ENCODE results near the gene BCAT1.
"Not testable (repeated sequence)": the region's sequence is repeated elsewhere in the genome, so short reads cannot be mapped to it uniquely, and the experiment has no call there.

The BCAT1 gene

DNA sequence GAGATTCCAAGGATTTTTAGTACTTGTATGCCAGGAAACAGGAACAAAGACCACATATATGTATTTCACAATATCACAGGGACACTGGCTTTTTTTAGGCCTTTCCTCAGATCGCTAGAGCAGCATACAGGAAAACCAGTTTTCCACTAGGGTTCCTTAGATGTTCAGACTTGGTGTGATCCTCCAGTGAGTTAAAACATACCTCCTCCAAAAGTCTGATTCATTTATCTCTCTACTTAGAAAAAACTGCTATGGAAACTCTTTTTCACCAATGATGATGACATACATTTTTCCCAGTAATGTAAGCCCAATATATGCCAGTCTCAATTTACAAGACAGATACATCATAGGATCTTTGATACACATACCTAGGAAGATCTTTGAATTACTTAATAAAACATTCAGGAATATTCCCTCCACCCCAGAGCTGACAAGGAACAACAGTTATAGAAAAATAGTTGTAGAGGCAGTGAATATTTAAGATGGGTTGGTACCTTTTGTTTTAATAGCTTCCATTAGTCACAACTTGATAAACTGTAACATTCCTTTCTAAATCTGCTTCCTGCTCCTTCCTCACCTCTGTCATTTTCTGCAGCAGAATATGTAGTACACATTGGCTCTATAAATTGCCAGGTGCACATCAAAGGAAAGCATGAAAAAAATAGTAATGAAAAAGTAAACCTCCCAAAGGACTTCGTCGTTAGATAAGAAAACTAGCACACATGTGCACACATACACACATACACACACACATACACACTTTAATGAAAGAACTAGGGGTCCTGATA, 27.5 kb downstream of the BCAT1 start:
- DNase-seq = no peak

DNA sequence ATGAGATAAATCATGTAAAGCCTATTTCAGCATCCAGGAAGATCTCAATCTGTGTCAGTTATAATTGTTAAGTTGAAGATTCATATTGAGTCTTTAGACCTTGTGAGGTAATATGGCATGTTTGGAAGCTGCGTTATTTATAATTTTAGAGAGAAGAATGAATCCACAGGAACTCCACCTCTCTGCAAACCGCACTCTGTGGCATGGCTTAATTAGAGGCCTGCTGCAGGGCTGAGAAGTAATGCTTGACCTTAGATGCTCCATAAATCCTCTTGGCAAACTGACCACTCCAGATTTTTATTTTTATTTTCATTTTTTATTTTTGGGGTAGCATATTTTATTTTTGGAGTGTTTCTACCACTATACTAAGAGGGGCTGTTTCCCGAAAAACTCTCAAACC, 28.8 kb downstream of the BCAT1 start:
- no peak for DNase-seq

DNA sequence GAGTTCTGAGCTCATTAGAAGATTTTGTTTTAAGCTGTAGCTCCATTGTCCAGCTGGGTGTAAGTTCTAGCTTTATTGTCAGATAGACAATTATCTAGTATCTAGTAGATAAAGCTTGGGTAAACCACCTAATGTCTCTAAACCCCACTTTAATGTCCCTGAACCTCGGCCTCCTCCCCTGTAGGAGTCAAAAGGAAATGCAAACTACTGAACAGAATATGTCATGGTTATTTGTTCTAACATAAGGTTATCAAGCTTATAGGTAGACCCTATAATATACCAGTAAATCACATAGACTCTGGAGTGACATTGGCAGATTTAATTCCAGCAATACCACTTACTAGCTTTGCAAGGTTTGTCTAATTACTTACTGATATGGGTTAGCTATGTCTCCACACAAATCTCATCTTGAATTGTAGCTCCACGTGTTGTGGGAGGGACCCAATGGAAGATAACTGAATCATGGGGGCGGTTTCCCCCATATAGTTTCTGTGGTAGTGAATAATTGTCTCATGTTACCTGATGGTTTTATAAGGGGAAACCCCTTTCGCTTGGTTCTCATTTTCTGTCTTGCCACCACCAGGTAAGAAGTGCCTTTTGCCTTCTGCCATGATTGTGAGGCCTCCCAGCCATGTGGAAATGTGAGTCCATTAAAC, 29.4 kb downstream of the BCAT1 start:
- no peak for DNase-seq

DNA sequence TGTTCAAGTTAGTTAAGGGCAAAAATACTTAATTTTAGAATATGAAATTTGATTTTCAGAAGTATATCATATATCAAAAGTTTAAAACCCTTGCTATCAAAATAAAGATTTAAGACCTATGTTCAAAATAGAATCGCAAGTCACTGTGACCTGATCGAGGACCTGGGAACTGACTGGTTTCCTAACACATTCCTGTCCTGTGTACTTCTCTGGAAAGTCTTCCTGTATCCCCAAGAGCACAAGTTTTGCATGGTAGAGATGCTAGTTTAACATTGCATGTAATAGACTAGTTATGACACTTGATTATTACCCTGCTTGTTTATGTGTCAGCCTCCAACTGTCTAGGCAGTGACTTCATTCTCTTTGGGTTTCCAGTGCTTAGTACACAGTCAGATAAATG, 30.3 kb downstream of the BCAT1 start:
- no peak for DNase-seq

DNA sequence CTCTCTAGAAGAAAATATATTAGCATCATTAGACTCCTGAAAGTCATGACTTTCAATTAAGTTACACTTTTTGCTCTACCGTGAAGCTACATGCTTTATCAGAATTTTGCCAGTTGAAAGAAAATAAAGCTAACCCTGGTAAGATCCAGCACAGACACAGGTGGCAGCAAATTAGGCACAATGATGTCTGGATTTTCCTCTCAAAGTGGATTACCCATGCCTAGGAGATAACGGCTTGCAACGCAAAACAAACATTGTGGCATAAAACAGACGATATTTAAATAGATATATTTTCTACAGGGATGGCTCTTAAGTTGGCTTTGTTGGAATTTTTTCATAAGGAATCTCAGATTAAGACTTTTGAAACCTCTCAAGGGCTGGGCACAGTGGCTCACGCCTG, 33.4 kb downstream of the BCAT1 start:
- DNase-seq = no peak

DNA sequence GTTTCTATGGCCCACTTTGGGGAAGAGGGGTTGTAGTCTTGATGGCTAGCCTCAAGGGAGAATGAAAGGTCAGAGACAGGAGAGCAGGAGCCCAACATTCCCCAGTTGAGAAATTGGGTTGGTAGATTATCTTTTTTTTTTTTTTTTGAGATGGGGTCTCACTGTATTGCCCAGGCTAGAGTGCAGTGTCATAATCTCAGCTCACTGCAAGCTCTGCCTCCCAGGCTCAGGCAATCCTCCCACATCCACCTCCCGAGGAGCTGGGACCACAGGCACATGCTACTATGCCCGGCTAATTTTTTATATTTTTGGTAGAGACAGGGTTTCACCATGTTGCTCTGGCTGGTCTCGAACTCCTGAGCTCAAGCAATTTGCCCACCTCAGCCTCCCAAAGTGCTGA, 34.9 kb downstream of the BCAT1 start:
- DNase-seq = no peak

DNA sequence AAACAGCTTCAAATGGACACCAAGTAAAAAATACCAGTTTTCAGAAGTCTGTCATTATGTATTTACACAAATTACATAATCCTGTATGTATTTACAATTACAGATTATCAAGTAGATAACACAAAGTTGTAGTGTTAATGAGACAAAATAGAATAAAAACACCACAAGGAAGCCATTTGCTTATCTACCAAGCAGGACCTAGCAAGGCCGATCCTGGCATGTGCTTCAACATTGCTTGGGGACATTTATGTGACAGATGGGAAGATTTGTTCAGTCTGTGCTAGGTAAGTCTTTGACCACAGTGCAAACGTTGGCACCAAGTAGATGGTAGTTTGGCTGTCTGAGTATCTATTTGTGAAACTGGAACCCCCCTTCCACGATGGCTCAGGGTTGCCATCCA, 35.8 kb downstream of the BCAT1 start:
- no peak for DNase-seq

DNA sequence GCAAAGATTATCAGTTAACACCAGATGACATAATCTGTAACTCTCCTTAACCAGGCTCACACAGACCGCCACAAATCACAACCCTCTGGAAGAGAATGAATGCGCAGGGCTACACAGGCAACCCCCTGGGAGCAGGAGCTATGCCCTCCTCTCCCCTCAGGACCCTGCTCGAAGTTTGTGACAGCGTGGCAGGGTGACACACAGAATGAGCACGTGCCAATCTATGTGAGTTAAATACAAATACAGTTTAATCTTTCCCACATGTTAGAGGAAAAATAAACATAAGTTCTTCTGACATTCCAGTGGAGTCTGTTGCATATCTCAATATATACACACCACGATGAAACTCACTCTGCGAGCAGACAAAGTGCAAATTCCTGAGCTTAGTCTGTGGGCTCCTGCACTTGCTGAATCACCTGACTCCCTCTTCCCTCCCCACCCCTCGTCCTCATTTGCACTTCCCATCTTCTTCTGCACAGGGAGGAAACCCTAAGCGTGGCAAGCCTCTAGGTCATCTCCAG, 37.6 kb downstream of the BCAT1 start:
- no peak for DNase-seq

DNA sequence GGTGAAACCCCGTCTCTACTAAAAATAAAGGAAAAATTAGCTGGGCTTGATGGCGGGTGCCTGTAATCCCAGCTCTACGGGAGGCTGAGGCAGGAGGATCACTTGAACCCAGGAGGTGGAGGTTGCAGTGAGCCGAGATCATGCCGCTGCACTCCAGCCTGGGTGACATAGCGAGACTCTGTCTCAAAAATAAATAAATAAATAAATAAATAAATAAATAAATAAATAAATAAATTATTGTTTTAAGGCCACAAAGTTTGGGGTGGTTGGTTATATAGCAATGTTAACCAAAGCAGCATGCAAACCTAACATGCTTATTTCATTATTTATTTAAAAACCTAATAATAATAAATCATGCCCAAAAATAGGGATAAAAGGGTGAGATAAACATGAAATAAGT, 38.7 kb downstream of the BCAT1 start:
- not testable (repeated sequence) for DNase-seq

DNA sequence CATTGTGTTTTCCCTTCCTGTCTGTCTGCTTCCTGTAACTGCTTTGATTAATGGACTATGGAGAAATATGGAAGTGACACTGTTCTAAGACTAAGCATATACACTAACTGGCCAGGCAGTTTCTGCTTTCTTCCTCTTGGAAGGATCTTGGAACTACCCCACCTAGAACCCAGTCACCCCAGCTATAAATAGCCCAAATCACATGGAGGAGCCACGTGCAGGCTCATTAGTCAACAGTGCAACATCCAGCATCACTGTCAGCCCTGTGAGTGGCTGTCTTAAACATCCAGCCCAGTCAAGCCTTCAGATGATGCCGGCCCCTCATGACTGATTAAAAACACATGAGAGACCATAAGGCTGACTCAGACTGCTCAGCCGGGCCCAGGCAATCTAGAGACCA, 39.2 kb downstream of the BCAT1 start:
- DNase-seq = no peak

DNA sequence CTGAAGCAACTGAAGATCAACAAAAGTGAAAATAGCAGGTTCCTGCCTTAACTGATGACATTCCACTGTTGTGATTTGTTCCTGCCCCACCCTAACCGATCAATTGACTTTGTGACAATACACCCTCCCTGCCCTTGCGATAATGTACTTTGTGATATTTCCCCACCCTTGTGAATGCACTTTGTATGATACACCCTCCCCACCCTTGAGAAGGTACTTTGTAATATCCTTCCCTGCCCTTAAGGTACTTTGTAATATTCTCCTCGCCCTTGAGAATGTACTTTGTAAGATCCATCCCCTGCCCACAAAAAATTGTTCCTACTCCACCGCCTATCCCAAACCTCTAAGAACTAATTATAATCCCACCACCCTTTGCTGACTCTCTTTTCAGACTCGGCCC, 41.4 kb downstream of the BCAT1 start:
- no peak for DNase-seq

DNA sequence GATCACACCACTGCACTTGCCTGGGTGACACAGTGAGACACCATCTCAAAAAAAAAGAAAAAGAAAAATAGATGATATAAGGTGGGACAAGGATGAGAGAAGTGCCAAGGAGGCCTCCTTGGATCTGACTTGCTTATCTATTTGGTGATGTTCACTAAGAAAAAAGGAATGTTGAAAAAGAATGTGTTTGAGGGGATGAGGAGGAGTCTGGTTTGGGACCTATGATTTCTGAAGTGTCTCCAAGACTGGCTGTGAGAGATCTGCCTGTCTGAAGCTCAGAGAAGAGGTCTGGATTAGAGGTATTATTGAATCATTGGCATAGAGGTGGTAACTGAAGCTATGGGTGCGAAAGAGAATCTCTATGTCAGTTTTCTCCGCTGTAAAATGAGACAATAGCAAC, 42.8 kb downstream of the BCAT1 start:
- no peak for DNase-seq

DNA sequence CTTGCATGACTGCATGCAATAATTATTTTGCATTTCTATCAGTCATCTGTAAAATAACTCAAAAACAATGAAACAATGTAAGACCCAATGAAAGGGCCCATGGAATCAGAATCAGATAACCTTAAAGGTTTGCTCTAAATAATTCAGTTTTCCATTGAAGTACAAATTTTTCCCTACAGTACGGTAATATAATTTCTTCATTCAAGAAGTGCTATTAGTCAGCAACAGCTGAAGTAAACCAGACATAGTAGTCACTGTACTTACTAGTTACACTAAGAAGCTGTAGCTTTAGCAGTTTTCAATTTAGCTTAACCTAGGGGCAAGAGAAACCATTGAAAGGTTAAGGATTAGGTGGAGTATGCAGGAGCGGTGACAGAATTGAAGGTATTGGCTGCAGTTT, 43.5 kb downstream of the BCAT1 start:
- DNase-seq = no peak

DNA sequence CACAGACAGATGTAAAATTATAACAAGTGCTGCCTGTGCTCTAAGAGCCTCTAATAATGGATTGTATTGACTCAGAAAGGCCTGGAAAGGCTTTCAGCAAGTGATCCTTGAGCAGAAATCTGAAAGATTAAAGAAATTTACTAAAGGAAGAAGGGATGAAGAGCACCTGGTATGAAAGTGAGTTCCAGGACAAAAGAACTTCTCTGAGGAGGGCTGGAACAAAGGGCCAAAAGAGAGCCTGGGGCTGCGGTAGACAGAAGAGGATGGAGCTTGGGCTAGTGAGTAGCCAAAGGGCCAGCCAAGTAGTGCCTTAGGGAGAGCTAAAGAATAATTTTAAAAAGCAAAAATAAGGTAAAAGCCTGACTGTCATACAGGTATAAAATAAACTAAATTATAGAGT, 44.0 kb downstream of the BCAT1 start:
- DNase-seq = no peak

DNA sequence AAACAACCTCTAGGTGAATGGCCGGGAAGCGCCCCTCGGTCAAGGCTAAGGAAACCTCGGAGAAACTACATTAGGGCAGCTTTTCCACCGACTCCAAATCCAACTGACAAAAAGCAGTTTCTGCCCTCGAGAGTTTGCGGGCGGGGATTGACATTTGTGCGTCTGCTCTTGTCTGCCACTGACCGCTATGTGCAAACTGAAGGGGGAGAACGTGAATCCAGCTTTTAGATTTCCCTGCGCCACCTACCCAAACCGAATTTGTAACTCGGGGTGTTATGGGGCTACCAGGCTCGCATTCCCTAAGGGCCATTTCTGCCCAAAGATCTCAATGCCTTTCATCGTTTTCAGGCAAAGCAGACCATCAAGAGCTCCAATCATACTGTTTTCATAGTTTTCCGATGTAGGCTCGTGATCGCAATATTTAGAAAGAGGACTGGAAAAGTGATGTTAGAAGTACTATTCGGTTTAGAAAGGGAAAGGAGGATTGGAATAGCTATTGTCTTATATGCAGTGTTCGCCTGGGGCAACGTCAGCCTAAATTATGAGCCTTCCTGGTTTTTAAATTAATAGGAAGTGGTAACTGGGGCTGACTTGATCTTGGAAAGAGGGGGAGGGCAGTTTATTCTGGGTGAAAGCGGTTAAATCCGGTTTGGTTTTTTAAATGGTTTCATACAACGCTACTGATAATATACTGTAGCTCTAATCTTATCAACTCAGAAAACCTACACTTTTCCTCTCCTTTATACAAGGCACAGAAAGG, 45.4 kb downstream of the BCAT1 start:
- DNase-seq = no peak

DNA sequence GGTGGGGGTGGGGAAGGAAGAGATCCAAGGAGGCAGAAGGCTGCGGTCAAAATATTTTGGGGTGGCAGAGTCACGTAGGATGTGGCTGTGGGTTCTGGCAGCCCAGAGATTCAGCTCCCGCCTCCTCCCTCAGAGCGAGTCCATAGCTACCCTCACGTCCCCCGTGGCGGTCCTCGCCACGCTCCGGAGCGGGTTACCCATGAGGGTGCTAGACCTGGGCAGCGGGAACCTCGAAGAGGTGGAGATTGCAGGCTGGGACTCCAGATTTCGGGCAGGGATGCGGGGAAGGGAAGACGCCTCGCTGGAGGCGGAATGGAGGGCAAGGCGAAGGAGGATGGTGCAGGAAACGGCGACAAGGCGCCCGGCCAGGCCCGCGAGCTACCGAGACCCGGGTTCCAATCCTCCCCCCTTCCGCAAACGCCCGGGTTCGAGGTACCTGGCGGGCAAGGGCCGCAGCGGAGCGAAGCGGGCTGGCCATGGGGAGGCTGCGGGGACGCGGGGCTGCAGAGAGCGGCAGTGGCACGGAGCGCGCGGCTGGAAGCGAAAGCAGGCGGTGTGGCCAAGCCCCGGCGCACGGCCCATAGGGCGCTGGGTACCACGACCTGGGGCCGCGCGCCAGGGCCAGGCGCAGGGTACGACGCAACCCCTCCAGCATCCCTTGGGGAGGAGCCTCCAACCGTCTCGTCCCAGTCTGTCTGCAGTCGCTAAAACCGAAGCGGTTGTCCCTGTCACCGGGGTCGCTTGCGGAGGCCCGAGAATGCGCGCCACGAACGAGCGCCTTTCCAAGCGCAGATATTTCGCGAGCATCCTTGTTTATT, 46.2 kb downstream of the BCAT1 start:
- no peak for DNase-seq

DNA sequence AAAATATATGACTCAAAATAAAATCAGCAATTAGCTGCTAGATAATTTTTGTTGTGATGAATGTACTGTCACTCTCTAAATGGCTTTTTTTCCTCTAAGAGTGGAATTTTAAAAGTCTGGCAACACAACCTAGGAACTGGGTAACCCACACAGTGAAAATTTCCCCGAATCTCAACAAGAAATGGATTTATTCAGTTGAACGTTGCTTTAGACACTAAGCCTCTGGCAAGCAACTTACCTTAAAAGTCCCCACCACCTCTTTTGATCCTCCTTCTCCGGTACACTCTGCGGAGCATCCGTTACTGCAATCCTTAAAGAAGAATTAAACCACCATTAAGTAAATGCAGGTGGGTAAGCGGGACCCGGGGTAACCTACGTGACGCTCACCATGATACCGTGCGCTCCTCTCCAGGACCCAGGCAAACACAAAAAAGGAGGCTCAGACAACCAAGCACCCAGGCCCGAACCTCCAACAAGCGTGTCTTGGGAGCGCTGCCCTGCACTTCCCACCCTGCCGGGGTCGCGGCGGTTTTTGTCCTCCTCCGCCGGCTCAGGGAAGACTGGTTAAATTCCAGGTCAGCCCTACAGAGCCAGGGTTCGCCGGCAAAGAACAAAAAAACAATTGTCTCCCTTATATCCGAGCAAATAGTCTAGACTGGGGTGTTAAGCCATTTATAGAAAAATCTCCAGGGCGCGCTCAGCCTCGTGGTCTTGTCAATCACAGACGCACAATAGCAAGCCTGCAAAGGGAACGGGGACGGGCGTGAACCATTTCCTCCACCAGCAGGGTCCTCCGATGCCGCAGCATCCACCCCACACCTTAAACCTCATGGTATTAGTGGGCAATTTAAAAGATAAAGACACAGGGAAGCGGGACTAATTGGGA, 47.1 kb downstream of the BCAT1 start:
- no peak for DNase-seq

DNA sequence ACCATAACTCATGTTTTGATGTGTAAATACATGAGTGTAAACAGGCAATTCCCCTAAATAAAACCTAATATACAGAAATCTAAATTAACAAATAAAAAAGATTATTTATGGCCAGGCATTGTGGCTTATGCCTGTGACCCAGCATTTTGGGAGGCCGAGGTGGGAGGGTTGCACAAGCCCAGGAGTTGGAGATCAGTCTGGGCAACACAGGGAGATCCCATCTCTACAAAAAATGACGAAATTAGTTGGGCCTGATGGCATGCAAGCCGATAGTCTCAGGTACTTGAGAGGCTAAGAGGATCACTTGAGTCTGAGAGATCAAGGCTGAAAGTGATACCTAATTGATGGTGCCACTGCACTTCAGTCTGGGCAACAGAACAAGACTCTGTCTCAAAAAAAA, 48.7 kb downstream of the BCAT1 start:
- DNase-seq = no peak

DNA sequence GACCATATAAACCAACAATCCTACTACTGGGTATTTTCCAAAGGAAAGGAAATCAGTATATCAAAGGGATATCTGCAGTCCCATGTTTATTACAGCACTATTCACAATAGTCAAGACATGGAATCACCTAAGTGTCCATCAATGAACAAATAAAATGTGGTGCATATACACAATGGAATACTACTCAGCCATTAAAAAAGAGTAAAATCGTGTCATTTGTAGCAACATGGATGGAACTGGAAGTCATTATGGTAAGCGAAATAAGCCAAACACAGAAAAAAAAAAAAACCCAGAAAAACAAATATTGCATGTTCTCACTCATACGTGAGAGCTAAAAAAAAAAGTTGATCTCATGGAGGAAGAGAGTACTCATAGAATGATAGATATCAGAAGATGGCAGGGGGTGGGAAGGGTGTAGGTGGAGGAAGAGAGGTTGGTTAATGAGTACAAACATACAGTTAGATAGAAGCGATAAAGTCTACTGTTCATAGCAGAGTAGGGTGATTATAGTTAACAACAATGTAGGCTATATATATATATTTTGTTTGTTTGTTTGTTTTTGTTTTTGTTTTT, 49.3 kb downstream of the BCAT1 start:
- no peak for DNase-seq

DNA sequence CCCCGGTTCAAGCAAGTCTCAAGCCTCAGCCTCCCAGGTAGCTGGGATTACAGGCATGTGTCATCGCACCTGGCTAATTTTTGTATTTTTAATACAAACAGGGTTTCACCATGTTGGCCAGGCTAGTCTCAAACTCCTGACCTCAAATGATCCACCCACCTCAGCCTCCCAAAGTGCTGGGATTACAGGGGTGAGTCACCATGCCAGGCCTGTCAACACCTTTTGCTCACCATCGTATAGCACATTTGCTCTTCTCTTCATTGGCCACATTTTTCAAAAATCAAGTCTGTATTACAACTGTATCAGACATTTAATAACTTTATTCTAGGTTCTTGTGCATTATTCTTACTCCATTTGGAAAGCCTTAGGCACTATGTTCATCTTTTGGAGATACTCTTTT, 50.3 kb downstream of the BCAT1 start:
- no peak for DNase-seq

DNA sequence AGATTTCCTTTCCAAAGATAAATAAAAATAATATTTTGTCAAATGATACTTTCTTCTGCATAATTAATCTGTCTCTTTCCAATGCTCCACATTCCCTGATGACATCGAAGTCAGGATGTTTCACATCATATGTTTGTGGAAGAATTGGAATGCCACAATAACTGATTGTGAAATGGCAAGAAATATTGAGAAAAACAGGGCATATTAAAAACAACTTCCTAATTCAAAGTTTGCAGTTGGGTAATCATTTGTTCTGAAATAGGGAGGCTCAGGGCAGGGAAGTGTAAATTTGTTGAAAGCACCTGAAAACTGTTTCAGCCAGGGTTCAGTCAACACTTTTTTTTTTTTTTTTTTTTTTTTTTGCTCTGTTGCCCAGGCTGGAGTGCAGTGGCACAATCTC, 50.7 kb downstream of the BCAT1 start:
- no peak for DNase-seq

DNA sequence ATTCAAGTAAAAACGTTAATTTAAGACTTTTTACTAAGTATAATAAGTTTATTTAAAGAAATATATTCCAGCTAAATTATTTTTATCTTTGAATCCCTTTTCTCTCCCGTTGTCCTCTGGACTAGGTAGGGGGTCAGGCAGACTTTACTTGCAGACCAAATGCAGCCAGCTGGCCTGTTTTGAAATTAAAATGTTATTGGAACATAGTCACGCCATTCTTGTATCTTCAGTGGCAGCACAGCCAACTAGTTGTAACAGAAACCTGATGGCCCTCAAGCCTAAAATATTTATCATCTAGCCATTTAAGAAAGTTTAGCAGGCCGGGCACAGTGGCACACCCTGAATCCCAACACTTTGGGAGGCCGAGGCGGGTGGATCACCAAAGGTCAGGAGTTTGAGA, 52.7 kb downstream of the BCAT1 start:
- no peak for DNase-seq
